Transverse colon (tissue), 3 donors: ENCODE results near the gene PPCDC.

Source experiments
- CTCF ChIP-seq, 5 experiments: fragments of 200-600 bp in 3 of 5; fragments of 450-650 bp in 2 of 5; sonication (generic) in 3 of 5; IDR thresholded peaks; 1 replicate in 2 of 5; 2 replicates in 3 of 5; pipeline ENCODE4 v1.5.1; 2016 to 2017; ENCODE audit warnings: antibody characterized with exemption in 5 of 5, inconsistent platforms in 3 of 5, mild to moderate bottlenecking in 2 of 5, moderate library complexity in 1 of 5
- EP300 ChIP-seq: sonication (generic); formaldehyde crosslinking; IDR thresholded peaks from one replicate; pipeline ENCODE4 v1.6.1; 2017; ENCODE audit warnings: antibody characterized with exemption, low read depth
- POLR2A ChIP-seq: fragments of 450-650 bp; IDR thresholded peaks from one replicate; pipeline ENCODE4 v1.6.1; 2016; ENCODE audit warnings: antibody characterized with exemption, mild to moderate bottlenecking, moderate library complexity

- TF ChIP-seq CTCF (IDR thresholded peaks at IDR 0.05), result no peak
- TF ChIP-seq EP300, result no peak
- TF ChIP-seq POLR2A, result no peak
These were observed 32.6 kb downstream of the PPCDC start for GRCh38 chr15:75056036-75056435.
